WTC11 (cell line): ENCODE results near the gene EIF4G1. TPM values are rescaled to one million over a fixed set of nuclear protein-coding genes. Genes with fewer than 3 reads are reported as not detected.

ENCODE experiments used
- ATAC-seq: fragments of 200-7000 bp; cut with Tn5 transposase; 2 replicates; pipeline ENCODE4 v1.10.0; 2021; ENCODE audit warnings: mild to moderate bottlenecking, moderate library complexity
- CTCF ChIA-PET: fragments of 300-600 bp; sonication (Branson Sonifier 250); formaldehyde crosslinking; loops from one replicate; lab custom pipeline; 2021; ENCODE audit warnings: antibody characterized with exemption; lab: Charles Lee
- POLR2A ChIA-PET: fragments of 350-600 bp; sonication (Branson Sonifier 250); formaldehyde crosslinking; loops from one replicate; lab custom pipeline; 2021; ENCODE audit warnings: antibody characterized with exemption; lab: Charles Lee
- DNase-seq: peaks from one replicate; pipeline ENCODE4 v3.0.0; 2021; ENCODE audit warnings: low spot score
- H3K27ac Mint-ChIP-seq: 2 replicates; pipeline ENCODE4 v1.8.0; 2021; ENCODE audit warnings: mixed read lengths
- H3K27me3 Mint-ChIP-seq: 2 replicates; pipeline ENCODE4 v1.8.0; 2021; ENCODE audit warnings: low read depth, mild to moderate bottlenecking, moderate library complexity, mixed read lengths
- H3K36me3 Mint-ChIP-seq: 2 replicates; pipeline ENCODE4 v1.8.0; 2021; ENCODE audit warnings: mixed read lengths
- H3K4me1 Mint-ChIP-seq: 2 replicates; pipeline ENCODE4 v1.8.0; 2022; ENCODE audit warnings: mixed read lengths
- H3K4me3 Mint-ChIP-seq: 2 replicates; pipeline ENCODE4 v1.8.0; 2021; ENCODE audit warnings: mild to moderate bottlenecking, moderate library complexity, mixed read lengths
- H3K9me3 Mint-ChIP-seq: 2 replicates; pipeline ENCODE4 v1.8.0; 2021; ENCODE audit warnings: mixed read lengths
- ATF1 ChIP-seq: sonication (generic); formaldehyde crosslinking; IDR thresholded peaks from 2 replicates; pipeline ENCODE4 v1.8.1; 2023; ENCODE audit warnings: mild to moderate bottlenecking, moderate library complexity, missing genetic modification reagents
- ATF2 ChIP-seq: sonication (generic); formaldehyde crosslinking; IDR thresholded peaks from 2 replicates; pipeline ENCODE4 v1.8.1; 2022; ENCODE audit warnings: low read depth, missing genetic modification reagents, borderline replicate concordance
- ESRRA ChIP-seq: sonication (generic); formaldehyde crosslinking; IDR thresholded peaks from 2 replicates; pipeline ENCODE4 v1.8.1; 2022; ENCODE audit warnings: mild to moderate bottlenecking, missing genetic modification reagents, borderline replicate concordance
- FOXK1 ChIP-seq: sonication (generic); formaldehyde crosslinking; IDR thresholded peaks from 2 replicates; pipeline ENCODE4 v1.8.0; 2022; ENCODE audit warnings: mild to moderate bottlenecking, moderate library complexity, missing genetic modification reagents
- GRHL2 ChIP-seq: fragments of 250-450 bp; sonication (Bioruptor Pico); IDR thresholded peaks from 2 replicates; pipeline ENCODE4 v1.8.0; 2022; ENCODE audit warnings: mild to moderate bottlenecking, moderate library complexity; ENCODE audit not compliant: insufficient replicate concordance, severe bottlenecking
- HMGA2 ChIP-seq: fragments of 250-450 bp; sonication (Bioruptor Pico); IDR thresholded peaks from 2 replicates; pipeline ENCODE4 v1.4.0; 2021; ENCODE audit warnings: mild to moderate bottlenecking, moderate library complexity
- JUN ChIP-seq: sonication (generic); formaldehyde crosslinking; IDR thresholded peaks from 2 replicates; pipeline ENCODE4 v1.8.0; 2023; ENCODE audit warnings: mild to moderate bottlenecking, missing genetic modification reagents
- NFATC4 ChIP-seq: fragments of 250-450 bp; sonication (Bioruptor Pico); IDR thresholded peaks from 2 replicates; pipeline ENCODE4 v1.9.0; 2021; ENCODE audit warnings: mild to moderate bottlenecking
- NR3C1 ChIP-seq: sonication (generic); formaldehyde crosslinking; conservative IDR thresholded peaks from 2 replicates; pipeline ENCODE4 v1.8.1; 2023; ENCODE audit warnings: low read depth, mild to moderate bottlenecking, missing genetic modification reagents
- SOX15 ChIP-seq: fragments of 250-450 bp; sonication (Bioruptor Pico); IDR thresholded peaks from 2 replicates; pipeline ENCODE4 v1.9.0; 2021; ENCODE audit warnings: mild to moderate bottlenecking
- SP1 ChIP-seq: sonication (generic); formaldehyde crosslinking; conservative IDR thresholded peaks from 2 replicates; pipeline ENCODE4 v1.8.1; 2022; ENCODE audit warnings: missing genetic modification reagents
- TCF7 ChIP-seq: sonication (generic); formaldehyde crosslinking; IDR thresholded peaks from 2 replicates; pipeline ENCODE4 v1.8.0; 2022; ENCODE audit warnings: mild to moderate bottlenecking, low read depth, missing genetic modification reagents, moderate library complexity
- ZNF121 ChIP-seq: sonication (generic); formaldehyde crosslinking; IDR thresholded peaks from 2 replicates; pipeline ENCODE4 v1.8.0; 2023; ENCODE audit warnings: missing genetic modification reagents
- ZNF138 ChIP-seq: sonication (generic); formaldehyde crosslinking; conservative IDR thresholded peaks from 2 replicates; pipeline ENCODE4 v1.8.1; 2022; ENCODE audit warnings: mild to moderate bottlenecking, moderate library complexity, missing genetic modification reagents
- ZNF232 ChIP-seq: sonication (generic); formaldehyde crosslinking; IDR thresholded peaks from 2 replicates; pipeline ENCODE4 v1.8.0; 2022; ENCODE audit warnings: mild to moderate bottlenecking, missing genetic modification reagents
- total RNA-seq: library from RNA; stranded (reverse); gene quantifications from 3 replicates; pipeline ENCODE4 v1.2.3, GENCODE V29; 2021
- TF ChIP-seq, protein P1 (sequence below): sonication (generic); formaldehyde crosslinking; IDR thresholded peaks from 2 replicates; pipeline ENCODE4 v1.8.1; 2023; ENCODE audit warnings: mild to moderate bottlenecking, missing genetic modification reagents, moderate library complexity
- TF ChIP-seq, protein P2 (sequence below): sonication (generic); formaldehyde crosslinking; conservative IDR thresholded peaks from 2 replicates; pipeline ENCODE4 v1.8.1; 2022; ENCODE audit warnings: mild to moderate bottlenecking, missing genetic modification reagents

Gene EIF4G1
- total RNA-seq, 1 experiment from 2014 or later: 557 TPM

DNA sequence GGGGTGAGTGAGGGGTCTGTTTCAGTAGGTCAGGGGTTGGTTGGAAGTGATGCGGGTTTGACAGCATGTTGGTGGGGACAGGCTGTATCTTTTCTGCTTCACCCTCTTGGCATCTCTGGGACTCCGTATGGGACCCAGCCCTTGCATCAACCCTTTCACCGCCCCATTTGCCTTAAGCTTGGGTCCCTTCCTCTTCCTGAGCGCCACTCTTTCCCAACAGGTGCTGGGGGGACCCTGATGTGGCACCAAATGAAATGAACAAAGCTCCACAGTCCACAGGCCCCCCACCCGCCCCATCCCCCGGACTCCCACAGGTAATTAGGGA lies 1.1 kb downstream of the EIF4G1 start (continued):
- TF ChIP-seq, protein P1, sequence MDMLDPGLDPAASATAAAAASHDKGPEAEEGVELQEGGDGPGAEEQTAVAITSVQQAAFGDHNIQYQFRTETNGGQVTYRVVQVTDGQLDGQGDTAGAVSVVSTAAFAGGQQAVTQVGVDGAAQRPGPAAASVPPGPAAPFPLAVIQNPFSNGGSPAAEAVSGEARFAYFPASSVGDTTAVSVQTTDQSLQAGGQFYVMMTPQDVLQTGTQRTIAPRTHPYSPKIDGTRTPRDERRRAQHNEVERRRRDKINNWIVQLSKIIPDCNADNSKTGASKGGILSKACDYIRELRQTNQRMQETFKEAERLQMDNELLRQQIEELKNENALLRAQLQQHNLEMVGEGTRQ (CRISPR knock-in tag): no peak
- TF ChIP-seq ZNF121 (CRISPR knock-in tag) (no peak), TCF7 (CRISPR knock-in tag) (no peak), ZNF232 (CRISPR knock-in tag) (no peak), SOX15 (CRISPR knock-in tag) (no peak), SP1 (no peak), ATF1 (CRISPR knock-in tag) (no peak), FOXK1 (no peak)
- TF ChIP-seq, protein P2, sequence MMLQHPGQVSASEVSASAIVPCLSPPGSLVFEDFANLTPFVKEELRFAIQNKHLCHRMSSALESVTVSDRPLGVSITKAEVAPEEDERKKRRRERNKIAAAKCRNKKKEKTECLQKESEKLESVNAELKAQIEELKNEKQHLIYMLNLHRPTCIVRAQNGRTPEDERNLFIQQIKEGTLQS (CRISPR knock-in tag): no peak

DNA sequence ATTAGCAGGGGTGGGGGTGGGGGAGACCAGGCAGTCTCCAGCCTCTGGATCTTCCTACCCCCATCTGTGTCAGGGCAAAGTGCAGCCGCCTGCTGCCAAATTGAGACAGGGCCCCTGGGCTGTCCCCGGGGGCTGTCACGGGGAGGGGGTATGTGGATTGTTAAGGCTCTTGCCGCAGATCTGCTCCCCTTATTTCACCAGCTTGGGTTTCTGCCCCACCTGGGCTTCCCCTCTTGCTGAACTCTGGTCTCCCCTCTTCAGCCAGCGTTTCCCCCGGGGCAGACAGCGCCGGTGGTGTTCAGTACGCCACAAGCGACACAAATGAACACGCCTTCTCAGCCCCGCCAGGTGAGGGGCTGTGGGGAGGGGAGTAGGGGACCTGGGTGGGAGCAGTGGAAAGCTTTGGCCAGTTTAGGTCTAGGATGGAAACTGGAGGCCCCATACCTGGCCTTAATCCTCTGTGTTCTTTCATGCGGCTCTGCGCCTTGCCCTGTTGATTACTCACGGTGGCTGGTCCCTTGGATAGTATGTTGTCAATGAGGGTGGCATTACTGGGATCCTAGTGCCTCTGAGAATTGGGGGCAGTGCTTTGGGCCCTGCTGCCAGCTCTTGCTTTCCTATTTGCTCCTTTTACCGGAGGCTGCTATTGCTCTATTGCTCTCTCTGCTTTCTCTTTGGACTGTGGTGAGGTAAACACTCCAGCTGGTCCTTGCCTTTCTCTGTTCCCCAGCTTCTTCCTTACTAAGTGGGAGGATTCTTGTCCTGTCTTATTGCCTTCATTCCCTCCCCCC lies 1.7 kb downstream of the EIF4G1 start:
- DNase-seq: no peak
- CTCF ChIA-PET: interaction anchor here (1.4 kb wide), 1 partner anchor 140 kb away, joined by 3 read pairs; no protein-coding TSS in a partner anchor
- ATAC-seq: no peak
- Mint-ChIP-seq H3K36me3 (peaks cover 28% of the 10 kb centered on the region), H3K4me1 (peaks cover 24% of the 10 kb centered on the region), H3K9me3 (no peaks in the 10 kb centered on the region), H3K27me3 (no peaks in the 10 kb centered on the region), H3K27ac (peak overlapping the region; percentile 74), H3K4me3 (peak overlapping the region; percentile 72)
- no peak for TF ChIP-seq HMGA2
- no peak for TF ChIP-seq GRHL2 (CRISPR knock-in tag)
- no peak for TF ChIP-seq SOX15 (CRISPR knock-in tag)
- TF ChIP-seq ZNF138 (CRISPR knock-in tag): no peak
- POLR2A ChIA-PET: interaction anchor here (1.1 kb wide), 1 partner anchor 88 kb away, joined by 3 read pairs; no protein-coding TSS in a partner anchor

DNA sequence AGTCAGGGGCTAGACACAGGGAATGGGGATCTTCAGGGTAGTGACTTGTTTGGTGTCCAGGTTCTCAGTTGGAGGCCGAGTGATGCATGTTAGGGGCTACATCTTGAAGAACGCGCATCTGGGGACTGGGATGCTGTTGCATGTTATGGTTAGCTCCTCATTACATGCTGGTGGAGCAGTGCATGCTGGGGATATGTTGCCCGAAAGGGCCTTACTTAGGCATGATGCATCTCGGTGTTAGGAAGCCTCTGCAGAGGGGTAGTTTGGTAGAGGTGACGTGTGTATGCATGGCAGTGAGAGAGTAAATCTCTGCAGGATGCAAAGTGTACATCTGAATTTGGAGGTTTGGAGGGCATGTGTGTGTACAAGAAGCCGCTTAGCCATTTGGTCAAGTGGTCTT lies 2.4 kb downstream of the EIF4G1 start:
- ChIA-PET POLR2A (interaction anchor here (1.1 kb wide), 1 partner anchor 88 kb away, joined by 3 read pairs; no protein-coding TSS in a partner anchor), CTCF (no interaction called here)
- peaks cover 35% of the 10 kb centered on the region for H3K36me3 Mint-ChIP-seq
- no peak for ATAC-seq
- TF ChIP-seq NR3C1 (CRISPR knock-in tag) (no peak), FOXK1 (no peak)
- peak overlapping the region; percentile 74 for H3K27ac Mint-ChIP-seq
- peaks cover 24% of the 10 kb centered on the region for H3K4me1 Mint-ChIP-seq
- no peaks in the 10 kb centered on the region for H3K27me3 Mint-ChIP-seq
- no peaks in the 10 kb centered on the region for H3K9me3 Mint-ChIP-seq
- H3K4me3 Mint-ChIP-seq: peak overlapping the region; percentile 72
- DNase-seq: no peak

DNA sequence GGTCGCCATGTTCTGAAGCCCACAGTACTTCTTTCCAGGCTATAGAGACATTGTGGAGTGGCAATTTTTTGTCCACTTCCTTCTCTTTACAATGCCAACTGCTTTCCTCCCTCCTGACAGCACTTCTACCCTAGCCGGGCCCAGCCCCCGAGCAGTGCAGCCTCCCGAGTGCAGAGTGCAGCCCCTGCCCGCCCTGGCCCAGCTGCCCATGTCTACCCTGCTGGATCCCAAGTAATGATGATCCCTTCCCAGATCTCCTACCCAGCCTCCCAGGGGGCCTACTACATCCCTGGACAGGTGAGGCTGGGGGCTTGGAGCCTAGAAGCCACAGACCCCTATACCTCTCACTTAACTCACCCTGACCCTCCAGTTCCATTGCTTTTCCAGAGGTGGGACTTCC lies 2.8 kb downstream of the EIF4G1 start:
- no peaks in the 10 kb centered on the region for H3K9me3 Mint-ChIP-seq
- TF ChIP-seq ESRRA (CRISPR knock-in tag) (no peak), ATF2 (CRISPR knock-in tag) (no peak), TCF7 (CRISPR knock-in tag) (no peak), NFATC4 (CRISPR knock-in tag) (no peak), JUN (CRISPR knock-in tag) (no peak)
- TF ChIP-seq, all 79 proteins: peak for 0
- peak overlapping the region; percentile 69; the same call in 1 of the 2 replicates for H3K27ac Mint-ChIP-seq
- ChIA-PET CTCF (no interaction called here), POLR2A (no interaction called here)
- H3K4me1 Mint-ChIP-seq: peaks cover 24% of the 10 kb centered on the region
- DNase-seq: no peak
- ATAC-seq: no peak
- no peaks in the 10 kb centered on the region for H3K27me3 Mint-ChIP-seq
- peaks cover 39% of the 10 kb centered on the region for H3K36me3 Mint-ChIP-seq
- peak overlapping the region; percentile 12; the same call in 1 of the 2 replicates for H3K4me3 Mint-ChIP-seq
